ENCODE measurements around the gene NAA50.

Gene NAA50

DNA sequence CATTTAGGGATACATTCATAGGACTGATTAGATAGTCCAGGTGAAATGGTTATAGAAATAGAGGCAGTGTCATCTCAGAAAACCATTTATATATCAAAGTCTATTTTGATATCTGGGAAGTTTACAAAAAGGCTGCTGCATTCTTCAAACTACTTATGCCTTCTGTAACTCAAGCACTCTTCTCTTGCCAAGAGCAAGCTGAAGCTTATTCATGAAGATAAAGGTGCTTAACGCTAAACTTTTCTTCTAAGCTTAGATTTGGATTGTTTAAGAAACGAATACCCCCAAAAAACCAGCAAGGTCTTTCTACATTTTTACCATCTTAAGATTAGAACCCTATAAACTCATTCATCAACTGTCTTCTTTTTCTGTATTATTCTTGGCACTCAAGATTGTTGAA, 26.3 kb downstream of the NAA50 start:
- H3K4ac ChIP-seq (ENCODE audit: low read depth in 1 of 2, low read length in 2 of 2) = no peak overlapping the region
- H4K91ac ChIP-seq (ENCODE audit: low read length) = no peak overlapping the region
- peaks cover 7 to 86% of the 10 kb centered on the region in 2 experiments for H3K36me3 ChIP-seq (ENCODE audit: control insufficient read depth in 1 of 2, insufficient read depth in 2 of 2, low read depth in 1 of 2, low read length in 2 of 2)
- no peak overlapping the region for H3K9ac ChIP-seq (ENCODE audit: low read length)
- no peak overlapping the region for H3K18ac ChIP-seq (ENCODE audit: low read depth in 1 of 2, low read length in 2 of 2)
- no peak overlapping the region for H3K14ac ChIP-seq (ENCODE audit: low read length in 2 of 2)
- H2BK120ac ChIP-seq (ENCODE audit: low read depth, low read length) = no peak overlapping the region
- H2AK5ac ChIP-seq (ENCODE audit: low read length, severe bottlenecking) = no peak overlapping the region
- no peaks in the 10 kb centered on the region for H3K4me1 ChIP-seq (ENCODE audit: control insufficient read depth, insufficient read depth, low read depth, low read length)
- H3K23ac ChIP-seq (ENCODE audit: low read length in 2 of 2) = no peak overlapping the region
- H2BK12ac ChIP-seq (ENCODE audit: low read length in 2 of 2) = no peak overlapping the region
- H3K79me1 ChIP-seq (replicated peaks; ENCODE audit: low read length, poor library complexity, severe bottlenecking) = peaks cover 5% of the 10 kb centered on the region
- no peak overlapping the region for H4K8ac ChIP-seq (ENCODE audit: low read length)
- H3K4me3 ChIP-seq (ENCODE audit: insufficient read depth in 1 of 2, low read depth in 1 of 2, low read length in 2 of 2) = no peak overlapping the region
- no peak overlapping the region for H2BK15ac ChIP-seq (ENCODE audit: low read depth, poor library complexity, severe bottlenecking)
- H3K27me3 ChIP-seq (ENCODE audit: control insufficient read depth in 1 of 2, insufficient read depth in 1 of 2, low read length in 2 of 2) = no peaks in the 10 kb centered on the region
- no peaks in the 10 kb centered on the region for H3K9me3 ChIP-seq (ENCODE audit: control insufficient read depth, low read length)
- WGBS = 100% methylated on average over 2 of the region's 2 CpGs
- no peak overlapping the region for H3K4me2 ChIP-seq (ENCODE audit: low read length, poor library complexity, severe bottlenecking)
- no peak for DNase-seq
- H3K27ac ChIP-seq (ENCODE audit: low read length, poor library complexity, severe bottlenecking) = no peak overlapping the region
- H2BK5ac ChIP-seq (ENCODE audit: low read depth, low read length, poor library complexity, severe bottlenecking) = no peak overlapping the region
- H2AFZ ChIP-seq (ENCODE audit: low read depth, low read length) = no peak overlapping the region

DNA sequence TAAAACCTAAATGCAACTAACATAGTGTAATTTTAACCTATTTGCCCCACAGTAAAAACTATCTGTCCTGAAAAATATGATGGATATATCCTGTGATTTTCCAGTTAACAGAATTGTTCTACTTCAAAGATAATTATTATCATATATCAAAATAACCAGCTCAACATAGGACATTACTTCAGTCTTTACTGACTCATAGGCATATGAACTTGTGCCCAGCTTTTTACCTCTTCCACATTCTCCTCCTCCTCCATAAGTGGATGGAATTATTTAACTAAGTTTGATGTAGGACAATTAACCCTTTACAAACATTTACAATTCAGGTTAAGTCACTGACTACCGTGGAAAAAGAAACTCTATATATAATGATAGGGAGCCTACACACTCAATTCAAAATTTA, 26.8 kb downstream of the NAA50 start:
- Histone ChIP-seq H3K9me3 (ENCODE audit: control insufficient read depth, low read length) (no peaks in the 10 kb centered on the region), H2BK5ac (ENCODE audit: low read depth, low read length, poor library complexity, severe bottlenecking) (no peak overlapping the region), H3K4me2 (ENCODE audit: low read length, poor library complexity, severe bottlenecking) (no peak overlapping the region), H2BK120ac (ENCODE audit: low read depth, low read length) (no peak overlapping the region), H3K27me3 (ENCODE audit: control insufficient read depth in 1 of 2, insufficient read depth in 1 of 2, low read length in 2 of 2) (no peaks in the 10 kb centered on the region), H3K4me1 (ENCODE audit: control insufficient read depth, insufficient read depth, low read depth, low read length) (no peaks in the 10 kb centered on the region), H4K91ac (ENCODE audit: low read length) (no peak overlapping the region), H3K23ac (ENCODE audit: low read length in 2 of 2) (no peak overlapping the region), H3K36me3 (ENCODE audit: control insufficient read depth in 1 of 2, insufficient read depth in 2 of 2, low read depth in 1 of 2, low read length in 2 of 2) (peaks cover 7 to 81% of the 10 kb centered on the region in 2 experiments), H3K4me3 (ENCODE audit: insufficient read depth in 1 of 2, low read depth in 1 of 2, low read length in 2 of 2) (no peak overlapping the region), H3K14ac (ENCODE audit: low read length in 2 of 2) (no peak overlapping the region), H3K27ac (ENCODE audit: low read length, poor library complexity, severe bottlenecking) (no peak overlapping the region), H3K18ac (ENCODE audit: low read depth in 1 of 2, low read length in 2 of 2) (no peak overlapping the region), H3K4ac (ENCODE audit: low read depth in 1 of 2, low read length in 2 of 2) (no peak overlapping the region), H2AFZ (ENCODE audit: low read depth, low read length) (no peak overlapping the region), H4K8ac (ENCODE audit: low read length) (no peak overlapping the region), H2BK15ac (ENCODE audit: low read depth, poor library complexity, severe bottlenecking) (no peak overlapping the region), H3K79me1 (replicated peaks; ENCODE audit: low read length, poor library complexity, severe bottlenecking) (peaks cover 3% of the 10 kb centered on the region), H3K9ac (ENCODE audit: low read length) (no peak overlapping the region), H2AK5ac (ENCODE audit: low read length, severe bottlenecking) (no peak overlapping the region), H2BK12ac (ENCODE audit: low read length in 2 of 2) (no peak overlapping the region)
- DNase-seq = no peak
- WGBS = no CpG with 5 or more reads among the region's 1 CpG

DNA sequence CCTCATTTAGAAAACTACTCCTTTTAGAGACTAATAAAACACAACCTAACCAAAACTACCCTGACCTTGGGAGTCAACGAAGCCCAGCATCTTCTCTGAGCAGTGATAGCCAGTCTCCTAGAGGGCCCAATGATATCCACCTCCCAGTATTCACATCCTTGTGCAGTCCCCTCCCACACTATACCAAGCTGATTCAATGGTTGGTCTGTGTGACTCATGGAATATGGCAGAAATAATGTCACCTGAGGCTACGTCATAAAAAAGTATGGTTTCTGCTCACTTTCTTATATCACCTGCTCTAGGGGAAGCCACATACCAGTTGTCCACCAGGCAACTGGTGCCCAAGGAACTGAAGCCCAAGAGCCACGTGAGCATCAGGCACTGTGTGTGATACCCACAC, 28.2 kb downstream of the NAA50 start:
- Histone ChIP-seq H3K27me3 (ENCODE audit: control insufficient read depth in 1 of 2, insufficient read depth in 1 of 2, low read length in 2 of 2) (no peaks in the 10 kb centered on the region), H2BK120ac (ENCODE audit: low read depth, low read length) (no peak overlapping the region), H4K8ac (ENCODE audit: low read length) (no peak overlapping the region), H2BK15ac (ENCODE audit: low read depth, poor library complexity, severe bottlenecking) (no peak overlapping the region), H3K36me3 (ENCODE audit: control insufficient read depth in 1 of 2, insufficient read depth in 2 of 2, low read depth in 1 of 2, low read length in 2 of 2) (peaks cover 7 to 66% of the 10 kb centered on the region in 2 experiments), H3K27ac (ENCODE audit: low read length, poor library complexity, severe bottlenecking) (no peak overlapping the region), H3K4me2 (ENCODE audit: low read length, poor library complexity, severe bottlenecking) (no peak overlapping the region), H3K14ac (ENCODE audit: low read length in 2 of 2) (no peak overlapping the region), H3K9me3 (ENCODE audit: control insufficient read depth, low read length) (no peaks in the 10 kb centered on the region), H2BK12ac (ENCODE audit: low read length in 2 of 2) (no peak overlapping the region), H3K4ac (ENCODE audit: low read depth in 1 of 2, low read length in 2 of 2) (no peak overlapping the region), H2AFZ (ENCODE audit: low read depth, low read length) (no peak overlapping the region), H2AK5ac (ENCODE audit: low read length, severe bottlenecking) (no peak overlapping the region), H3K23ac (ENCODE audit: low read length in 2 of 2) (no peak overlapping the region), H4K91ac (ENCODE audit: low read length) (no peak overlapping the region), H3K79me1 (replicated peaks; ENCODE audit: low read length, poor library complexity, severe bottlenecking) (peaks cover 2% of the 10 kb centered on the region), H3K4me1 (ENCODE audit: control insufficient read depth, insufficient read depth, low read depth, low read length) (no peaks in the 10 kb centered on the region), H3K9ac (ENCODE audit: low read length) (no peak overlapping the region), H3K4me3 (ENCODE audit: insufficient read depth in 1 of 2, low read depth in 1 of 2, low read length in 2 of 2) (no peak overlapping the region), H3K18ac (ENCODE audit: low read depth in 1 of 2, low read length in 2 of 2) (no peak overlapping the region), H2BK5ac (ENCODE audit: low read depth, low read length, poor library complexity, severe bottlenecking) (no peak overlapping the region)
- 97% methylated on average over 3 of the region's 3 CpGs for WGBS
- no peak for DNase-seq

DNA sequence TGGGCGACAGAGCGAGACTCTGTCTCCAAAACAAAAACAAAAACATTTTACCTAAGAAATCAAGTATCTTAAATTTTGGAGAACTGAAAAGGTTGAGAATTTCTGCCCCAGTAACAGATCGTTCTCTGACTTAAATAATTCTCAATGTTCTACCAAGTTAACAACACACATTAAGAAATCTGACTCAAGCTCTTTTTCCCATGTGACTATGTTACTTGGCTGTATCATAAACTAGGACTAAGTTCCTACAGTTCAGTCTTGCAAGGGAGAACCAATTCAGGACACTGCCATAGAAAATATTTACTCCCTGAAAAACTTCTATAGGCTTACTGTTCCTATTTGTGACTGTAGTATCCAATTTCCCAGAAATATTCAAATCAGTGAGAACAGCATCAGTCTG, 28.7 kb downstream of the NAA50 start:
- Histone ChIP-seq H3K9ac (ENCODE audit: low read length) (no peak overlapping the region), H4K8ac (ENCODE audit: low read length) (no peak overlapping the region), H2BK5ac (ENCODE audit: low read depth, low read length, poor library complexity, severe bottlenecking) (no peak overlapping the region), H3K27me3 (ENCODE audit: control insufficient read depth in 1 of 2, insufficient read depth in 1 of 2, low read length in 2 of 2) (no peaks in the 10 kb centered on the region), H3K23ac (ENCODE audit: low read length in 2 of 2) (no peak overlapping the region), H4K91ac (ENCODE audit: low read length) (no peak overlapping the region), H3K18ac (ENCODE audit: low read depth in 1 of 2, low read length in 2 of 2) (no peak overlapping the region), H3K4me3 (ENCODE audit: insufficient read depth in 1 of 2, low read depth in 1 of 2, low read length in 2 of 2) (no peak overlapping the region), H3K9me3 (ENCODE audit: control insufficient read depth, low read length) (no peaks in the 10 kb centered on the region), H3K4me2 (ENCODE audit: low read length, poor library complexity, severe bottlenecking) (no peak overlapping the region), H2BK12ac (ENCODE audit: low read length in 2 of 2) (no peak overlapping the region), H2AFZ (ENCODE audit: low read depth, low read length) (no peak overlapping the region), H3K4me1 (ENCODE audit: control insufficient read depth, insufficient read depth, low read depth, low read length) (no peaks in the 10 kb centered on the region), H3K14ac (ENCODE audit: low read length in 2 of 2) (no peak overlapping the region), H3K36me3 (ENCODE audit: control insufficient read depth in 1 of 2, insufficient read depth in 2 of 2, low read depth in 1 of 2, low read length in 2 of 2) (peaks cover 7 to 61% of the 10 kb centered on the region in 2 experiments), H2AK5ac (ENCODE audit: low read length, severe bottlenecking) (no peak overlapping the region), H3K27ac (ENCODE audit: low read length, poor library complexity, severe bottlenecking) (no peak overlapping the region), H3K79me1 (replicated peaks; ENCODE audit: low read length, poor library complexity, severe bottlenecking) (peaks cover 2% of the 10 kb centered on the region), H2BK15ac (ENCODE audit: low read depth, poor library complexity, severe bottlenecking) (no peak overlapping the region), H2BK120ac (ENCODE audit: low read depth, low read length) (no peak overlapping the region), H3K4ac (ENCODE audit: low read depth in 1 of 2, low read length in 2 of 2) (no peak overlapping the region)
- DNase-seq = no peak
- 80% methylated on average over 2 of the region's 3 CpGs for WGBS
